HG02678 (cell line): ENCODE measurements around the gene CDR2L.
A peak's percentile ranks its signal among the peaks of the same experiment; 100 is the strongest.
"Not testable (repeated sequence)": the region's sequence is repeated elsewhere in the genome, so short reads cannot be mapped to it uniquely, and the experiment has no call there.

ENCODE experiments used
- ATAC-seq: cut with Tn5 transposase; IDR thresholded peaks from one replicate; pipeline ENCODE4 v1.9.1; 2021; ENCODE audit warnings: mild to moderate bottlenecking, moderate library complexity; ENCODE audit not compliant: unreplicated experiment

Gene CDR2L

DNA sequence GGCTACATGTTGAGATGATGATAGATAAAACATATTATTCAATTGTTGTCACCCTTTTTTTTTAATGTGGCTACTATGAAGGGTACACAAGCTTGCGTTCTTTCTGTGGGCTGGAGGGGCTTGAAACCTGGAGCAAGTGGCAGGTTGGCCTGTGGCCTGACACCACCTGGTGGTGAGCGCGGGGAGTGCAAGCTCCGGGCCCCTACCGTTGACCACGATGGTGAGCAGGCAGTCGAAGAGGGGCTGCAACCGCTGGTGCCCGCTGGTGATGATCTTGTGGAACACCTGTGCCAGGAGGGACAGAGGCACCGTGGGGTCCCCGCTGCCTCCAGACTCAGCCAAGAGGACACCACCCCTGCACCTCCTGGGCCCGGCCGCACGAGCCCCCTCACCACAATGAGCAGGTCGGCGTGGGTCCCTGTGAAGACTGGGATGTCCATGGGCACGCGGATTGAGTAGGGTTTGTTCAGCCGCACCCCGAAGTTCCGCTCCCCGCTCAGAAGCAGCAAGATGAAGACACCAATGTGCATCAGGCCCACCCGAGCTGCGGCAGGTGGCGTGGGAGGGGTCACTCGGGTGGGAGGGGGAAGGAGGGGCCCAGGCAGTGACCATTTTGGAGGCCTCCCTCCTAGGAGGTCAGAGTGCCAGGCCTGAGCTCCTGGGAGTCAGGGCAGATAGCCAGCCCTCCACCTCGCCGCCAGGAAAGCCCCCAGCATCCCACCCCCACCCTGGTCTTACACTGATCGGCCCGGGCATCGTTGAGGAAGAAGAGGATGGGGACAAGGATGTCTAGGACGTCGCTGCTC is 29.3 kb upstream of the CDR2L start:
- ATAC-seq: no peak

DNA sequence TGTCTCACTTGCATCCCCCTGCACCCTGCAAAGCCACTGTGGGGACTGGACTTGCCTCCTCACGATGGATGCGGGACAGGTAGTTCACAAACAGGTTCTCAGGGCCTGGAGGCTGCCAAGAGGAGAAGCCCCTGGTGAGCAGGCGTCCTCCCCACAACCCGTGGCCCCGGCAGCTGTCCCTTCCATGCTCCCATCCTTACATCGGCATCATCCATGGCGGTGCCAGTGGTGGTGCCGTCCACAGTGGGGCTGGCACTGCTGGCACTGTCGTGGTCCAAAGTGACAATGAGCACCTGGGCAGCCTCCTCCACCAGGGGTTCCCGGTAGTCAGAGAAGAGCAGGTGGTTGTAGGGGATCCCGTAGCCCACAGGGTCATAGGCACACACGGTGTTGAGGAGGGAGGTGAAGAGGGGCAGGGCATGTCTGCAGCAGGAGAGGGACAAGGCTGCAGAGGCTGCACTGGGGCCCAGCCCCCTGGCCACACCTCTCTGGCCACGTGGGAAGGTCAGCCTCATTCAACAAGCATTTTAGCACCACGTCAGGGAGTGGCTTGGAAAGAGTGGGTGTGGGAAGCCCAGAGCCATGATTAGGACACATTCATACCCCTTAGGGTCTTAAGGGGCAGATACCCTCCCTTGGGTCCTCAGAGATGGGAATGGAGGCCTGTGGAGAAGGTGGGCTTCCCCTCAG is 27.5 kb upstream of the CDR2L start:
- ATAC-seq: no peak

DNA sequence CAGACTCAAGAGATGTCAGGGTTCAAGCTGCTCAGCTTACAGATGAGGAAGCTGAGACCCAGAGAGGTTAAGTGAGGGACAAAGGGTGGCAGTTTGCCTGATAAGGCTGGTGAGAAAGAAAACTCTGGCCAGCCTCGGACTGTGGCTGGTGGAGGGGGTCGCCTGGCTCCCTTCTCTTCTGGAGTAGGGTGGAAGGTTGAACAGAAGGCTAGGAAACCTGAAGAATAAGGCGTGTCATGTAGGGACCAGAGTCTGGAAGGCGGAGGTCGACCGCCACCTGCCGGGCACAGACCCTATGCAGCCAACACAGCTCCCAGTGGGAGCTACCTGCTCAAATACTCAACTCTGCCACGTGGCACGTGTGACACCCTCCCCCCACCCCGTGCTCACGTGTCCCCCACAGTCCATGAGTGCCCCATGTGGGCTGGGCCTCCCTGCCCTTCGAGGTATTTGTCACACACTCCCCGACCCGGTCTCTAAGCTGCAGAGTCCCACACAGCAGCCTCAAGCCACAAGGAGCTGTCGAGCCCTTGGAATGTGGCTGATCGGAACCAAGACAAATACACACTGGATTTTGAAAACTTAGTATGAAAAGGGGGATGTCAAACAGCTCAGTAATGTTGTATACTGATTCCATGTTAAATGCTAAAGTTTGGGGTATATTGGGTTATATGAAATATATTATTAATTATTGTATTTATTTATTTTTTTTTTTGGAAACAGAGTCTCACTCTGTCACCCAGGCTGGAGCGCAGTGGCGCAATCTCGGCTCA is 26.7 kb upstream of the CDR2L start:
- no peak for ATAC-seq

DNA sequence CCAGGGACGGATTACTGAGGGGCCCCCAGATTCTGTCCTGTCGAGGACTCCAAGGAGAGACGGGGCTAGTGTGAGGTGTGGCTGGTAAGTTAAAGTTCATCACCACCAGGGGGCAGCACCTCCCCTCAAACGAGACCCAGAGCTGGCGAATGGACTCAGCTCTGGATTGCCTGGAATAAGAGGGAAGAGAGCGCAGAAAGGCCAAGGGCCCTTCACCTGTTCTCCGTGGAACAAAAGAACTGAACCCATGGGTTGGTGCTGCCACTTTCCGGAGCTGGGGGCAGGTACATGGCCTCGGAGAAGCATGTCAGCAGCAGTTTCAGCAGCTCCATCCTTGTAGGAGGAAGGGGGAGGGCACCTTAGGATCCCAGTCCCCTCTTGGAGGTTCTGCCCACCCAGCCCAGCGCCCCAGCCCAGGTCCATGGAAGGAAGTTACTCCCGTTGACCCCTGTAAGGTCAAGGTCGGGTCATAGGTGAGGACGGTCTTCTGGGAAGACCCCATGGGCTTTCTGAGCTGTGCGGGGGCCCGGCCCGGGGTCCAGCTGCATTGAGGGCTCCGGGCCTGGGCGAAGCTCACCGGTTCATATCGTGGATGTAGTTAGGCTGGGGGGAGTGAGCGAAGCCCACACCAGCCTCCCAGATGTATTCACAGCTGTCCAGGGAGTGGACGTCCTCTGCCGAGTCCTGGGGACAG is 25.6 kb upstream of the CDR2L start:
- peak; percentile 57 for ATAC-seq

DNA sequence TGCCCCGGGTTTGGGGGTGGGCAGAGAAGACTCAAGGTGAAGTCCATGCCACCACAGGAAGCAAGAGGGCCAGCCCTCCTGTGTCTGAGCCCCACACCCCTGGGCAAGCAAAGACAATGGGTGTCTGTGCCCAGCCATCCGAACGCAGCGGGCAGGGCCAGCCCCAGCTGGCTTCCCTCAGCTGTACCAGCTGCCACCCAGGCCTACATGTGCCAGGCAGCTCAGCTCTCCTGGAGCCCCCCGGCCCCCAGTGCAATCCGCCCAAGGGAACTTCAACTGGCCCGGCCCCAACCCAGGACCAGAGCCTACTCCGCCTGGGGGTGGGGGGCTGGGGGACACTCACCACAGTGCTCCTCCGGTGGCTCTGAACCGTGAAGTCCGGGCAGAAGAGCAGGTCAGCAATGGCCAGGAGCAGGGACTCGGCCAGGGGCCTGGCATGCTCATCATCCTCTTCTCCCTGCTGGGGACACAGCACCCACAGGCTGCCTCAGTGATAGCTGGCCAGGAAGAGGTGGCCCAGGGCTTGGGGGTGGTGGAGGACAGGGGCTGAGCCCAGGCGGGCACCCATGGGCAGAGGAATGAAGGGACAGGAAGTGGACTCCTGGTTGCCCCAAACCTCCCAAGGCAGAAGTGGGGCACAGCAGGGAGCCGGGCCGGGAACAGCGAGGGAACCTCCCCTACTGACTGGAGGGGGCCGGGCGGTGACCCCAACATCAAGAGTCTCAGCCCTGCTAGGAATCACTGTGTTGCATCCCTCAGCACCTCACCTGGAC is 24.6 kb upstream of the CDR2L start:
- ATAC-seq: no peak

DNA sequence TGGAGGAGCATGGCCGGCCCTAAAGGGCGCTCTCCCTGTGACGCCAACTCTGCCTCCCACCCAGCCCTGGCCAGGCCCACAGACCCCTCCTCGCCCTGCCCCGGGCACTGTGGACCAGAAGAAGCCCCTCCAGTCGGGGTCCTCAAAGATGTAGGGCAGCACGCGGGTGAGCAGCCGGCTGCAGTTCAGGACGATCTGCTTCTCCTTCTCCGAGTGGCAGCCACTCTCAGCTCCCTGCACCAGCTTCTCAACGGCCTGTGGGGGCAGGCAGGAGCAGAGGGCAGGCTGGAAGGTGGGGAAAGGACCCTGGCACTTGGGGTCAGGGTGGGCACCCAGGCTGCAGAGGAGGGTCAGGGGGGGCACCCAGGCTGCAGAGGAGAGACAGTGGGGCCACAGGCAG is 23.8 kb upstream of the CDR2L start:
- no peak for ATAC-seq

DNA sequence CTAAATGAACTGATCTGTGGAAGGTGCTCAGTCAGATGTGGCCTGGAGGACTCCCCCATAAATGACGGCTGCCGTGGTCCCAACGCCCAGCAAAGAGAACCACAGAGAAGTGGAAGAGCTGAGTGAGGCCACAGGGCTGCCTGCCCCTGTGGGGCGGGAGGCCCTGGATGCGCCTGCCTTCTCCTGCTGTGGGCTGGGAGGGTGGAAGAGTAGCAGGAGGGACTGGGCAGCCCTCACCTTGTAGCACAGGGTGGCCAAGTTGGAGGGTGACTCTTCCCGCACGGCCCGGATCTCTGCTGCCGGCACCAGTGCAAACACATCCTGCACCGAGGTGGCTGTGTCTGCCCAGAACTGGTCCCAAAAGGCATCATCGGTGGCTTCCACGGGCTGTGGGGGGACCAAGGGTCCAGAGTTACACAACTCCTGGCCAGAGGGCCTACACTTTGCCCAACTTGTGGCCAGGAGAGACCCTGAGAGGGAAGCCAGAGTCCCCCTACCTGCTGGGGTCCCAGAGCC is 23.1 kb upstream of the CDR2L start:
- ATAC-seq: no peak

DNA sequence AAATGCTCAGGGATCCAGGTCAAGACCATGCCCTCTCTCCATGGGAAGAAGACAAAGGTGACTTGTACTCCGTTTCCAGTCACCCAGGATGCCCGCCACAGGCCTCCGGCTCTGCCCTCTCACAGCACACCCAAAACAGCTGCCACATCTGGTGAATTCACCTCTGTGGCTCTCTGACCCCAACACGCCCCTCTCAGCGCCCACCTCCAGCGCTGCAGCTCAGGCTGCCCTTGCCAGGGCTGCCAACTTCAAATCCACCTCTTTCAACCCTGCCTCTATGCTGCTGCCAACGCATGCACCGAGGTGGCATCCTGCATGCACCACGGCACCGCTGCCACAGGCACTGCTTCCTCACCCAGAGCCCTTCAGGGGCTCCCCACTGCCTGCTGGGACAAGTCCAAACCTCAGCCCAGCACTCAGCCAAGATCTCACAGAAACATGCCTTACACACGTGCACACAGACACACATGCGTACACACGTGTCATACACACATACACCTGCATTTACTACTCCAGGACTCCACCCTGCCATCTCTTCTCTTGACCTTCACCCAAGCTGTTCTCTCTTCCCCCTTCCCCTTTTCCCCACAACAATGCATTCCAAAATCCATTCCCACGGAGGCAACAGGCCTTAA is 22.3 kb upstream of the CDR2L start:
- no peak for ATAC-seq

DNA sequence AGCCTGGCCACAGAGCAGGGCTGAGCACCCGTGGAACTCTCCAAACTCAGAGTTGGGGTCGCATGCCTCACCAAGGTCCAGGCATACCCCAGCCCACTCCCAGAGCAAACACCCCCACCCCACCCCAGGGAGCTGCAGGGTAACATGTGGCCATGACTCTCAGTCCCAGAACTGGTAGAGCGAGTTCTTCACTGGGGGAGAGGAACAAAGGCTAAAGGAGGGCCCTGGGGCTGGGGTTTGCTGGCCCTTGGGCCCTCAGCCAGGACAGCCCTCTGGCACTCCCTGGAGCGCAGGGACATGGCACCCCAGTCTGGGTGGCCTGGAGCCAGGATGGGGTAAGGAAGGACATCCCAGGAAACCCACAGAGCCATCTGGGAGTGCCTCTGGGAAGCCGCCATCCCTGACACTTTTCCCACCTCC is 19.1 kb upstream of the CDR2L start:
- ATAC-seq: no peak

DNA sequence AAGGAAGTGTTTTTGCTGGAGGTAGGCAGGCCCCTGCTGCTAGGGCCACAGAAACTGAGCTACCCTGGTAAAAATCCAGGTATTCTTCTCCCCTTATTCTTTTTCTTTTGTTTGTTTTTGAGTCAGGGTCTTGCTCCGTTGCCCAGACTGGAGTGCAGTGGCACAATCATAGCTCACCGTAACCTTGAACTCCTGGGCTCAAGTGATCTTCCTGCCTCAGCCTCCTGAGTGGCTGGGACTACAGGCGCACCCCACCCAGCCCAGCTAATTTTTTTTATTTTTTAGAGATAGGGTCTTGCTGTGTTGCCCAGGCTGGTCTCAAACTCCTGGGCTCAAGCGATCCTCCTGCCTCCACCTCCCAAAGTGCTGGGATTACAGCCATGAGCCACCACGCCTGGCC is 17.9 kb upstream of the CDR2L start:
- not testable (repeated sequence) for ATAC-seq

DNA sequence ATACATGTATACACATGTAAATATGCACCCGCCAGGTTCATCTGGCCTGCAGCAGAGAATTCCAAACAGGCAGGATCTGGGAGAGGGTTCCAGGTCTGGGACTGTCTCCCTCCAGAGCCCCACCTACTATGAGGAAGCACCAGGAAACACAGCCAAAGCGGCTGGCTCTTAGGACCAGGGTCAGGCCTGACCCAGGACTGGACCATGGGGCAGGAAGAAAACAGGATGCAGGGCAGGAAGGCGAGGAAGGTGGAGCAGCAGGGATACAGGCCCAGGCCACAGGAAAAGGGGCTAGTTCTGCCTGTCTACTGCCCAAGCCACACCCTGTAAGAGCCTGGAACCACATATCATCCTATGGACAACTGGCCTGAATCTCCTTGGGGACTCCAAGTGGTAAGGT is 17.0 kb upstream of the CDR2L start:
- no peak for ATAC-seq

DNA sequence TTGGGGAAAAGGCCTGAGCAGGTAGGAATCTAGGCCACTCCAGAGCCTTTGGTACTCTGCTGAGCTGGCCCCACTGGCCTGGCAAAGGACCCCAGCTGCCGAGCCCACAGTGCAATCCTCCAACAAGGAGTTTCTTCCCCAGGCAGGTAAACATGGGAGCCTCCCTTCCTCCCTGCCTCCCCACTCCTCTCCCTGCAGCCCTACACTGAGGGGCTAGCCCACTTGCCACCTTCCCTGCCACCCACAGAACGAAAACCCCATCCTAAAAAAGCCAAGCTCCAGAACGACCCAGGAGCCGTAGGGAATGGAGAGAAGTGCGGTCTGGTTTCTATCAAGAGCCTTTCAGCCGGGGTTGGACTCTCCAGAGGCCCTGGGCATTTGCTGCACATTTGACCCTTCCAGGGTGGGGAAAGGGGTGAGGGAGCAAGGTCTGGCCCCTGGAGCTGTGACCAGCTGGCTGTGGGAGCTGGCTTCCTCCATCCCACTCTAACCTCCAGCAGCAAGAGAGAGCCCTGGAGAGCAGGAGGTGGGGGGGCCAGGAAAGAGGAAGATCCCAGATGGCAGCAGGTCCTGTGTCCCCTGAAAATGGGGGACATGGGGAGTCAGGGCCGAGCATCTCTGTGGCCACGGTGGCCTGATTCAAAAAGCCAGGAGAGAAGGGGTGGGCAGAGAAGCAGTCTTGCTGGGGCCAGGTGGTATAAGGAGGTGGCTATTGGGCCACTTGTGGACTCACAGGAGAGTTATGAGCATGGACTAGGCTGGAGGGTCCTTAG is 16.2 kb upstream of the CDR2L start:
- ATAC-seq: no peak

DNA sequence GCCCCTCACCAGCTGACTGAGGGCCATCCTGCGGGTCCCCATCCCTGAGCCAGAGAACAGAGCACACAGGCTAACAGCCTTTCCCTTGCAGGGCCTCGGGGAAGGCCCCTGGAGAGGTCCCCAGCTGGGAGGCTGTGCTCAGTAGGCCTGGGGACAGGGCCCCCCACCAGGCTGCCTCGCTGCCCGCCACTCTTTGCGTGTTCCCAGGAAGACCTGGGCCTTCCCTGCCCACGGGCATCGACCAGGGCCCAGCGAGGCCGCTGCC is 15.7 kb upstream of the CDR2L start:
- ATAC-seq: no peak

DNA sequence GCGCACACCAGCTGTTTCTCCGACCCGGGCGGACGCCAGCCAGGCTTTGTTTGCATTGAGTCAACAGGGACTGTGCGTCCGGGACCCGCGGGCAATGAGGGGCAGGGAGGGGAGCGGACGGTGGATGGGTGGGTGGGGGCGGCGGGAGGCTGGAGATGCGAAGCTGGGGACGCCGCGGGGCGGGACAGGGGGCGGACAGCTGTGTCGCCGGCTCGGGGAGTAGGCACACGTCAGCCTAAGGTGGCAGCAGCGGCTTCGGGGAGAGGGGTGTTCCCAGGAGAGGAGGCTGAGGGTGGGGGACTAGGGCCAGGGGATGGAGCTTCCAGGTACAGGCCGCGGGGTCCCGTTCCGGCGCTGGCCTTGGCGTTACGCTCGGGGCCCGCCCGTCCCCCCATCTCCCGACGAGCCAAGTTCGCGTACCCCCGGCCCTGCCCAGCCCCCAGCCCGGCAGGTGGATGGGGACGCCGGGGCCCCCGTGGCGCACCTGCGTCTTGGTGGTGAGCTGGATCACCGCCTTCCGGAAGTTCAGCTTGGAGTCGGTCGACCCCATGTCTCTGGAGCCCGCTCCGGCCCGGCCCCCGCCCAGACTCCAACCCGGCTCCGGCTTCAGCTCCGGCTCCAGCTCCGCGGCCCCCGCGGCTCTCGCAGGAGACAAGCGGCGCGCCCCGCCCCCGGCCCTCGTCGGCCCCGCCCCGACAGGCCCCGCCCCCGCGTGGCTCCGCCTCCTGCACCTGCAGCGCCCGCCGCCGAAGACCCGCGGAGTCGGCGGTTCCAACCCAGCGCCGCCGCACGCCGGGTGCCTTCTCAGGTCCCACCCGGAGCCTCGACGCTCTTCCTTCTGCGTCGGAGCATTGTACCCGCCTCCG is 15.1 kb upstream of the CDR2L start, which contains the start of gene HID1:
TSS of gene HID1 (minus strand) at position 653 of the 866 bp plus-strand sequence. CDS start at position 550, 103 bp downstream.
- no peak for ATAC-seq

DNA sequence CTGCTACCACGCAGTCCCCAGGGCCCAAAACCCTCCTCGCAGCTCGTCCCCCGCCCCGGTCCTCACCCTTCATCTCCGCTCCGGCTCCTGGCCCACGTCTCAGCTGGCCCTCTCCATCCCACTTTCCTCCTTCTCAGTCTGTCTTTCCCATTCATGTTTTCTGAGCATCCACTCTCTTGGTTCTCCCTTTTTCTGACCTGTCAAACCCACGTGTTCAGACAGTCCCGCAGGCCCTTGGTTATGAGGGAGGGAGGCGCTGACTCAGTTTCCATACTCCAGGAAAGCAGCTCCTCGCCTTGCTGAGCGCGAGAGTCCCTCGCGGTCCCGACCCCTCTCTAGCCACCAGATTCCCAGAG is 14.5 kb upstream of the CDR2L start:
- no peak for ATAC-seq

DNA sequence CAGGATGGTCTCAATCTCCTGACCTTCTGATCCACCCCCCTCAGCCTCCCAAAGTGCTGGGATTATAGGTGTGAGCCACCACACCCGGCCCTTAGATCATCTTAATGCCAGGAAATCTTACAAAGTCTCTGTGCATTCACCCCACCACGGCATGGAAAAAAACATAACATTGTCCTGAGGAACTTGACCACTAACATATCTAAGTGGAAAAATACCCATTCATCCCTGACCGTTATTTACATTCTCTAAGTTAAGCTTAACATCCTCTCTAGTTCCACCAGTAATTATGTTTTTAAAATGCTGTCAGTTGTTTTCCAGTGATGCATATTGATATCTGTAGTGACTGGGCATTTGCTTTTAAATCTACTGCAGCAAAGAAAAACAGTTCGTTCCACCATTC is 11.5 kb upstream of the CDR2L start:
- no peak for ATAC-seq

DNA sequence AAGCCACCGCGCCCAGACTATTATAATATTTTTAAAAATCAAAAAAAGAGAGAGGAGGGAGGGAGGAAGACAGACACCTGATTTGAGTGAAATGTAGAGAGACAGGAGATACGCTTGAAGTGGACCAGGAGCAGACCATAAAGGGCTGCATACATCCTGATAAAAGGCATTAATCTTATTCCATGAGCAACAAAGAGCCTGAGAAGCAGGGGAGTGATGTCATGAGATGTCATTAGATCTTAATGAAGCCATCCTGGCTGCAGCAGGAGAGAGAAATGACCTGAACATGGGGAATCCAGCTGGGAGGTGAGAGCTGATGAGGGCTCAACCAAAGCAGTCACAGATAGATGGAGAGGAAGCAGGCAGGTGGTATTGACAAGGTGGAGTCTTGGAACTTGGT is 9.6 kb upstream of the CDR2L start:
- ATAC-seq: no peak

DNA sequence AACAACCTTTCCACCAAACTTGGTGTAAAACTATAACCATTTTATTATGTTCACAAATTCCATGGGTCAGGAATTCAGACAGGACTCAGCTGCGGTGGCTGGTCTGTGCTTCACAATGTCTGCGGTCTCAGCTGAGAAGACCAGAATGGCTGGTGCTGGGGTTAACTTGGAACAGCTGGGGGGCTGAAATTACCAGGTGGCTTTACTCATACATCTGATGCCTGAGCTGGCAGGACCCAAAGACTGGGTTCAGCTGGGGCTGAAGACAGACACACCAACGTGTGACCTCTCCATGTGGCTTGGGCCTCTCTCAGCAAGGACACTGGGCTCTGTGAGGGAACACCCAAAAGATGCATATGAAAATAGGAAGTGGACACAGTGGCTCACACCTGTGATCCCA is 9.2 kb upstream of the CDR2L start:
- no peak for ATAC-seq
